SK-N-SH (cell line): ENCODE measurements around the gene AUTS2. TPM values are rescaled to one million over a fixed set of nuclear protein-coding genes. Genes with fewer than 3 reads are reported as not detected.

Source experiments
- CTCF ChIA-PET: fragments of 300-600, 350-600 bp; formaldehyde crosslinking; extraction: SDS; loops from one replicate; lab custom pipeline; 2021; lab: Yijun Ruan, JAX
- POLR2A ChIA-PET: fragments of 350-600 bp; sonication (Branson Sonifier 250); formaldehyde crosslinking; extraction: SDS; loops from one replicate; lab custom pipeline; 2020; ENCODE audit warnings: antibody characterized with exemption, inconsistent platforms; lab: Yijun Ruan, JAX
- DNase-seq: peaks from one replicate; pipeline ENCODE4 v3.0.0; 2012
- H2AFZ ChIP-seq: fragments of 200-600 bp; sonication (generic); 2 replicates; pipeline ENCODE4 v1.8.1; 2016; ENCODE audit warnings: antibody characterized with exemption, mild to moderate bottlenecking, low read depth
- H3F3A ChIP-seq: fragments of 200-600 bp; sonication (generic); replicated peaks from 2 replicates; pipeline ENCODE3; 2016; ENCODE audit warnings: antibody characterized with exemption, mild to moderate bottlenecking; ENCODE audit not compliant: insufficient read depth
- H3K27ac ChIP-seq, 2 experiments: fragments of 200-500 bp in 1 of 2; fragments of 200-600 bp in 1 of 2; sonication (Bioruptor generic) in 1 of 2; sonication (generic), shearing (Covaris generic) in 1 of 2; 2 replicates each; pipeline versions ENCODE4 v1.5.1 to v1.6.1; 2014 to 2016; ENCODE audit warnings: low read depth in 2 of 2, inconsistent platforms in 1 of 2, low read length in 1 of 2, mild to moderate bottlenecking in 1 of 2, mixed read lengths in 1 of 2
- H3K27me3 ChIP-seq: fragments of 200-600 bp; sonication (generic), shearing (Covaris generic); 2 replicates; pipeline ENCODE4 v1.6.1; 2016; ENCODE audit warnings: mixed run types; ENCODE audit not compliant: insufficient read depth
- H3K36me3 ChIP-seq, 2 experiments: fragments of 200-500 bp in 1 of 2; fragments of 200-600 bp in 1 of 2; sonication (Bioruptor generic) in 1 of 2; sonication (generic) in 1 of 2; replicated peaks in 1 of 2; 2 replicates each; pipeline versions ENCODE3 to v1.5.1; 2014 to 2016; ENCODE audit warnings: low read length in 1 of 2, mild to moderate bottlenecking in 1 of 2; ENCODE audit not compliant: insufficient read depth in 2 of 2, control insufficient read depth in 1 of 2
- H3K4me1 ChIP-seq, 2 experiments: fragments of 200-500 bp in 1 of 2; fragments of 200-600 bp in 1 of 2; sonication (Bioruptor generic) in 1 of 2; sonication (generic), shearing (Covaris generic) in 1 of 2; 2 replicates each; pipeline versions ENCODE4 v1.5.1 to v1.6.1; 2014 to 2016; ENCODE audit warnings: low read depth in 1 of 2, low read length in 1 of 2, mixed run types in 1 of 2; ENCODE audit not compliant: insufficient read depth in 2 of 2, control insufficient read depth in 1 of 2
- H3K4me2 ChIP-seq: fragments of 200-600 bp; sonication (generic), shearing (Covaris generic); 2 replicates; pipeline ENCODE4 v1.6.1; 2017; ENCODE audit warnings: mixed run types
- H3K4me3 ChIP-seq, 2 experiments: fragments of 200-500 bp in 1 of 2; fragments of 200-600 bp in 1 of 2; sonication (Bioruptor generic) in 1 of 2; sonication (generic), shearing (Covaris generic) in 1 of 2; 2 replicates each; pipeline versions ENCODE4 v1.5.1 to v1.8.1; 2014 to 2016; ENCODE audit warnings: low read depth in 2 of 2, inconsistent platforms in 1 of 2, low read length in 1 of 2, mild to moderate bottlenecking in 1 of 2, mixed read lengths in 1 of 2, moderate library complexity in 1 of 2
- H3K79me2 ChIP-seq: fragments of 200-600 bp; sonication (generic); 2 replicates; pipeline ENCODE4 v1.8.1; 2017; ENCODE audit warnings: mild to moderate bottlenecking; ENCODE audit not compliant: insufficient read depth
- H3K9ac ChIP-seq: fragments of 200-600 bp; sonication (generic); 2 replicates; pipeline ENCODE4 v1.6.1; 2017; ENCODE audit warnings: mixed run types
- H3K9me2 ChIP-seq: fragments of 200-600 bp; sonication (generic); 2 replicates; pipeline ENCODE4 v1.6.1; 2017; ENCODE audit warnings: mixed run types
- H3K9me3 ChIP-seq: fragments of 200-600 bp; sonication (generic); 2 replicates; pipeline ENCODE4 v1.6.1; 2017; ENCODE audit warnings: mixed run types, mild to moderate bottlenecking, moderate library complexity
- H4K20me1 ChIP-seq: fragments of 200-600 bp; sonication (generic); 2 replicates; pipeline ENCODE4 v1.6.1; 2017; ENCODE audit warnings: mild to moderate bottlenecking, mixed run types; ENCODE audit not compliant: insufficient read depth
- CHD2 ChIP-seq: fragments of 150-350 bp; IDR thresholded peaks from 2 replicates; pipeline ENCODE4 v1.6.1; 2018; ENCODE audit warnings: low read length; ENCODE audit not compliant: partially characterized antibody
- ELF1 ChIP-seq: IDR thresholded peaks from 2 replicates; pipeline ENCODE4 v1.4.0; 2012
- EP300 ChIP-seq, 2 experiments: IDR thresholded peaks; 2 replicates each; pipeline versions ENCODE4 v1.4.0 to v1.6.1; 2012; ENCODE audit warnings: borderline replicate concordance in 1 of 2, low read depth in 1 of 2, low read length in 1 of 2
- EZH2phosphoT487 ChIP-seq: fragments of 200-600 bp; sonication (generic); IDR thresholded peaks from 2 replicates; pipeline ENCODE4 v1.6.1; 2017; ENCODE audit warnings: low read depth, mixed run types, mild to moderate bottlenecking, antibody characterized with exemption, moderate library complexity, borderline replicate concordance
- FOSL2 ChIP-seq: IDR thresholded peaks from 2 replicates; pipeline ENCODE4 v1.4.0; 2012; ENCODE audit warnings: low read depth, mild to moderate bottlenecking, moderate library complexity, borderline replicate concordance
- FOXJ3 ChIP-seq: sonication (generic); formaldehyde crosslinking; IDR thresholded peaks from 2 replicates; pipeline ENCODE4 v1.5.1; 2020; ENCODE audit warnings: mild to moderate bottlenecking, missing genetic modification reagents
- GATA2 ChIP-seq: sonication (generic); formaldehyde crosslinking; IDR thresholded peaks from 2 replicates; pipeline ENCODE4 v1.5.0; 2020; ENCODE audit warnings: mild to moderate bottlenecking, missing genetic modification reagents
- JUND ChIP-seq: IDR thresholded peaks from 2 replicates; pipeline ENCODE4 v1.4.0; 2012
- MEF2A ChIP-seq: IDR thresholded peaks from 2 replicates; pipeline ENCODE4 v1.4.0; 2012; ENCODE audit warnings: low read depth, borderline replicate concordance
- POLR2AphosphoS5 ChIP-seq: IDR thresholded peaks from 2 replicates; pipeline ENCODE4 v1.6.1; 2012; ENCODE audit warnings: low read depth, low read length
- RAD21 ChIP-seq: IDR thresholded peaks from 2 replicates; pipeline ENCODE4 v1.6.1; 2012; ENCODE audit warnings: mild to moderate bottlenecking, low read length
- RXRA ChIP-seq: IDR thresholded peaks from 2 replicates; pipeline ENCODE4 v1.4.0; 2012; ENCODE audit warnings: low read depth, mild to moderate bottlenecking, borderline replicate concordance
- SIN3A ChIP-seq: IDR thresholded peaks from 2 replicates; pipeline ENCODE4 v1.6.1; 2012; ENCODE audit warnings: low read depth, mild to moderate bottlenecking, low read length, moderate library complexity, borderline replicate concordance
- TAF1 ChIP-seq: IDR thresholded peaks from 2 replicates; pipeline ENCODE4 v1.6.1; 2012; ENCODE audit warnings: low read depth, mild to moderate bottlenecking, low read length, moderate library complexity, borderline replicate concordance
- TCF12 ChIP-seq: IDR thresholded peaks from 2 replicates; pipeline ENCODE4 v1.4.0; 2012
- TEAD4 ChIP-seq: IDR thresholded peaks from 2 replicates; pipeline ENCODE4 v1.4.0; 2012; ENCODE audit warnings: mild to moderate bottlenecking, borderline replicate concordance; ENCODE audit not compliant: insufficient read depth
- WGBS: methylation state at CpG from one replicate; pipeline ENCODE4 v1.1.6; 2017; ENCODE audit warnings: low lambda C conversion rate; 5-methylcytosine and 5-hydroxymethylcytosine counted together
- polyA plus RNA-seq, 3 experiments: library from polyadenylated mRNA; depleted of rRNA; stranded (reverse); fragments of >200 nt; gene quantifications; 2 replicates each; pipeline ENCODE4 v1.2.3, GENCODE V29; 2012
- TF ChIP-seq, protein P1 (sequence below): fragments of 200-600 bp; sonication (generic); IDR thresholded peaks from 2 replicates; pipeline ENCODE4 v1.6.1; 2017; ENCODE audit warnings: antibody characterized with exemption, mild to moderate bottlenecking, moderate library complexity
- TF ChIP-seq, protein P2 (sequence below): IDR thresholded peaks from 2 replicates; pipeline ENCODE4 v1.4.0; 2012; ENCODE audit warnings: low read depth, borderline replicate concordance
- TF ChIP-seq, protein P3 (sequence below): IDR thresholded peaks from 2 replicates; pipeline ENCODE4 v1.6.1; 2012; ENCODE audit warnings: mild to moderate bottlenecking, low read depth, low read length, moderate library complexity
- TF ChIP-seq, protein P4 (sequence below): fragments of 150-350 bp; IDR thresholded peaks from 2 replicates; pipeline ENCODE4 v1.6.1; 2016; ENCODE audit warnings: mild to moderate bottlenecking, low read depth, low read length
- TF ChIP-seq, protein P5 (sequence below): fragments of 150-350 bp; IDR thresholded peaks from 2 replicates; pipeline ENCODE4 v1.6.1; 2017; ENCODE audit warnings: antibody characterized with exemption, low read length, low read depth, borderline replicate concordance

Gene AUTS2
- polyA plus RNA-seq, 1 of the 3 experiments (the other 2 are of a cell fraction) = 15.6 TPM

DNA sequence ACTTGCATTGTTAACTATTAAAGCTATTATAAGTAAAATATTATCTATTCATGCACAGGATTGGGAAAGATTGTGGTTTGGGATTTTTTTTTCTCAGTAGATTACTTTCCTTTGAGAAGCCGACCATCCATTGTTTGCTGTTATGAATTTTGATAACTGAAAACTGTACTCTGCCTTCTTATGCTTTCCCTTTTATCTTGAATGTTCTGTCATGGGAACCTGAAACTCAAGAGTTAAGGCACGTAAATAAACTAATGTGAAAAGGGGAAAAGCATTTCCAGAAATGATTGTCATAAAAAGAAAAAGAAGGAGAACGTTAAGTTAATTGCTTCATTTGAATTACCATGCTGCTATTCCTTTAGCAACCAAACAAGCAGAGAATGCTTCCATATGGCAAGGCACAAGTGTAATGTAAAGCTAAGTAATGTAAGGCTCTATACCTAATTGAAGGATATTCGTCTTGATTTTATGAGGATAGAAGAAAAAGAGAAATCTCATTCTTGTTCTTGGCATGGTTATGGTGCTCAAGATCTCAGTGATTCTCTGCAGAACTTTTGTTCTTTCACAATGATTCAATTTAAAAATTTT, 370.8 kb downstream of the AUTS2 start (continued):
- TF ChIP-seq, protein P1, sequence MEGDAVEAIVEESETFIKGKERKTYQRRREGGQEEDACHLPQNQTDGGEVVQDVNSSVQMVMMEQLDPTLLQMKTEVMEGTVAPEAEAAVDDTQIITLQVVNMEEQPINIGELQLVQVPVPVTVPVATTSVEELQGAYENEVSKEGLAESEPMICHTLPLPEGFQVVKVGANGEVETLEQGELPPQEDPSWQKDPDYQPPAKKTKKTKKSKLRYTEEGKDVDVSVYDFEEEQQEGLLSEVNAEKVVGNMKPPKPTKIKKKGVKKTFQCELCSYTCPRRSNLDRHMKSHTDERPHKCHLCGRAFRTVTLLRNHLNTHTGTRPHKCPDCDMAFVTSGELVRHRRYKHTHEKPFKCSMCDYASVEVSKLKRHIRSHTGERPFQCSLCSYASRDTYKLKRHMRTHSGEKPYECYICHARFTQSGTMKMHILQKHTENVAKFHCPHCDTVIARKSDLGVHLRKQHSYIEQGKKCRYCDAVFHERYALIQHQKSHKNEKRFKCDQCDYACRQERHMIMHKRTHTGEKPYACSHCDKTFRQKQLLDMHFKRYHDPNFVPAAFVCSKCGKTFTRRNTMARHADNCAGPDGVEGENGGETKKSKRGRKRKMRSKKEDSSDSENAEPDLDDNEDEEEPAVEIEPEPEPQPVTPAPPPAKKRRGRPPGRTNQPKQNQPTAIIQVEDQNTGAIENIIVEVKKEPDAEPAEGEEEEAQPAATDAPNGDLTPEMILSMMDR = no peak
- TF ChIP-seq MEF2A = no peak
- TF ChIP-seq, protein P2, sequence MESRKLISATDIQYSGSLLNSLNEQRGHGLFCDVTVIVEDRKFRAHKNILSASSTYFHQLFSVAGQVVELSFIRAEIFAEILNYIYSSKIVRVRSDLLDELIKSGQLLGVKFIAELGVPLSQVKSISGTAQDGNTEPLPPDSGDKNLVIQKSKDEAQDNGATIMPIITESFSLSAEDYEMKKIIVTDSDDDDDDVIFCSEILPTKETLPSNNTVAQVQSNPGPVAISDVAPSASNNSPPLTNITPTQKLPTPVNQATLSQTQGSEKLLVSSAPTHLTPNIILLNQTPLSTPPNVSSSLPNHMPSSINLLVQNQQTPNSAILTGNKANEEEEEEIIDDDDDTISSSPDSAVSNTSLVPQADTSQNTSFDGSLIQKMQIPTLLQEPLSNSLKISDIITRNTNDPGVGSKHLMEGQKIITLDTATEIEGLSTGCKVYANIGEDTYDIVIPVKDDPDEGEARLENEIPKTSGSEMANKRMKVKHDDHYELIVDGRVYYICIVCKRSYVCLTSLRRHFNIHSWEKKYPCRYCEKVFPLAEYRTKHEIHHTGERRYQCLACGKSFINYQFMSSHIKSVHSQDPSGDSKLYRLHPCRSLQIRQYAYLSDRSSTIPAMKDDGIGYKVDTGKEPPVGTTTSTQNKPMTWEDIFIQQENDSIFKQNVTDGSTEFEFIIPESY = no peak
- TF ChIP-seq TAF1 = no peak
- no peak for TF ChIP-seq RAD21
- TF ChIP-seq SIN3A = no peak
- no peak for TF ChIP-seq ELF1
- TF ChIP-seq POLR2AphosphoS5 = no peak

DNA sequence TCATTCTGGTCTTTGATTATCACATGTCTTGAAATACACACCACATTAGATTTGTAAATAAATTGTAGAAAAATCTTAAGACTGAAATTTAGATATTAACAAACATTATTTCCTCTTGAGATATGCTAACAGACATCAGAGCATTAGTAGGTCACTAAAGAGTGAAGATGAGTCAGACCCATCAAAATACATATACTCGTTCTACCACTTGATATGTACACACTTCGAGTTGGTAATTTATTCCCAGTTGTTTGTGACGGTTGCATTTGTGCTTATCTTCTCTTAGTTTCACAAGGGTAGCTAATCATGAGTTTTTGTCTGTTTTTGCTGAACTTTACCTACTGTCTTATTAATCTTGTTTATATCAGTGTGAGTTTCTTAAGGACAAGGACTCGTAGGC, 383.4 kb downstream of the AUTS2 start:
- H4K20me1 ChIP-seq = 0 out of 2 replicates have a peak, but pooled peaks cover 12% of the 10 kb centered on the region
- CTCF ChIA-PET = interaction anchor here (2.3 kb wide), 1 partner anchor 9 kb away, joined by 7 read pairs; no protein-coding TSS in a partner anchor
- H3K9me3 ChIP-seq = peaks cover 14% of the 10 kb centered on the region
- H3K4me3 ChIP-seq = no peak overlapping the region
- 0 out of 2 replicates have a peak overlapping the region, but pooled peaks have one; percentile 3 for H3K4me2 ChIP-seq
- no peak overlapping the region for H3K27ac ChIP-seq
- no peak overlapping the region for H3K9ac ChIP-seq
- H3K36me3 ChIP-seq = no peaks in the 10 kb centered on the region
- no peak overlapping the region for H2AFZ ChIP-seq
- H3K27me3 ChIP-seq = no peaks in the 10 kb centered on the region
- peaks cover 8% of the 10 kb centered on the region for H3K79me2 ChIP-seq
- H3K4me1 ChIP-seq = peaks cover 0 to 7% of the 10 kb centered on the region in 2 experiments; a peak in 2 of 4 replicates
- no peak for DNase-seq
- 78% methylated on average over 4 of the region's 4 CpGs for WGBS
- H3F3A ChIP-seq = no peaks in the 10 kb centered on the region
- POLR2A ChIA-PET = no interaction called here
- H3K9me2 ChIP-seq = no peaks in the 10 kb centered on the region
- TF ChIP-seq FOSL2 (no peak), MEF2A (no peak), EZH2phosphoT487 (no peak), GATA2 (CRISPR knock-in tag) (no peak), TCF12 (no peak), ELF1 (no peak), FOXJ3 (CRISPR knock-in tag) (no peak), JUND (no peak), RXRA (no peak), CHD2 (no peak), EP300 (IDR thresholded peaks at IDR 0.05; ENCODE audit: borderline replicate concordance in 1 of 2, low read depth in 1 of 2, low read length in 1 of 2) (no peak), TEAD4 (no peak)
- TF ChIP-seq, protein P3, sequence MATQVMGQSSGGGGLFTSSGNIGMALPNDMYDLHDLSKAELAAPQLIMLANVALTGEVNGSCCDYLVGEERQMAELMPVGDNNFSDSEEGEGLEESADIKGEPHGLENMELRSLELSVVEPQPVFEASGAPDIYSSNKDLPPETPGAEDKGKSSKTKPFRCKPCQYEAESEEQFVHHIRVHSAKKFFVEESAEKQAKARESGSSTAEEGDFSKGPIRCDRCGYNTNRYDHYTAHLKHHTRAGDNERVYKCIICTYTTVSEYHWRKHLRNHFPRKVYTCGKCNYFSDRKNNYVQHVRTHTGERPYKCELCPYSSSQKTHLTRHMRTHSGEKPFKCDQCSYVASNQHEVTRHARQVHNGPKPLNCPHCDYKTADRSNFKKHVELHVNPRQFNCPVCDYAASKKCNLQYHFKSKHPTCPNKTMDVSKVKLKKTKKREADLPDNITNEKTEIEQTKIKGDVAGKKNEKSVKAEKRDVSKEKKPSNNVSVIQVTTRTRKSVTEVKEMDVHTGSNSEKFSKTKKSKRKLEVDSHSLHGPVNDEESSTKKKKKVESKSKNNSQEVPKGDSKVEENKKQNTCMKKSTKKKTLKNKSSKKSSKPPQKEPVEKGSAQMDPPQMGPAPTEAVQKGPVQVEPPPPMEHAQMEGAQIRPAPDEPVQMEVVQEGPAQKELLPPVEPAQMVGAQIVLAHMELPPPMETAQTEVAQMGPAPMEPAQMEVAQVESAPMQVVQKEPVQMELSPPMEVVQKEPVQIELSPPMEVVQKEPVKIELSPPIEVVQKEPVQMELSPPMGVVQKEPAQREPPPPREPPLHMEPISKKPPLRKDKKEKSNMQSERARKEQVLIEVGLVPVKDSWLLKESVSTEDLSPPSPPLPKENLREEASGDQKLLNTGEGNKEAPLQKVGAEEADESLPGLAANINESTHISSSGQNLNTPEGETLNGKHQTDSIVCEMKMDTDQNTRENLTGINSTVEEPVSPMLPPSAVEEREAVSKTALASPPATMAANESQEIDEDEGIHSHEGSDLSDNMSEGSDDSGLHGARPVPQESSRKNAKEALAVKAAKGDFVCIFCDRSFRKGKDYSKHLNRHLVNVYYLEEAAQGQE = no peak
- TF ChIP-seq, protein P4, sequence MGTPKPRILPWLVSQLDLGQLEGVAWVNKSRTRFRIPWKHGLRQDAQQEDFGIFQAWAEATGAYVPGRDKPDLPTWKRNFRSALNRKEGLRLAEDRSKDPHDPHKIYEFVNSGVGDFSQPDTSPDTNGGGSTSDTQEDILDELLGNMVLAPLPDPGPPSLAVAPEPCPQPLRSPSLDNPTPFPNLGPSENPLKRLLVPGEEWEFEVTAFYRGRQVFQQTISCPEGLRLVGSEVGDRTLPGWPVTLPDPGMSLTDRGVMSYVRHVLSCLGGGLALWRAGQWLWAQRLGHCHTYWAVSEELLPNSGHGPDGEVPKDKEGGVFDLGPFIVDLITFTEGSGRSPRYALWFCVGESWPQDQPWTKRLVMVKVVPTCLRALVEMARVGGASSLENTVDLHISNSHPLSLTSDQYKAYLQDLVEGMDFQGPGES = no peak
- TF ChIP-seq, protein P5, sequence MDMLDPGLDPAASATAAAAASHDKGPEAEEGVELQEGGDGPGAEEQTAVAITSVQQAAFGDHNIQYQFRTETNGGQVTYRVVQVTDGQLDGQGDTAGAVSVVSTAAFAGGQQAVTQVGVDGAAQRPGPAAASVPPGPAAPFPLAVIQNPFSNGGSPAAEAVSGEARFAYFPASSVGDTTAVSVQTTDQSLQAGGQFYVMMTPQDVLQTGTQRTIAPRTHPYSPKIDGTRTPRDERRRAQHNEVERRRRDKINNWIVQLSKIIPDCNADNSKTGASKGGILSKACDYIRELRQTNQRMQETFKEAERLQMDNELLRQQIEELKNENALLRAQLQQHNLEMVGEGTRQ = no peak
